ENCODE data around the gene GCNT2.
"Not testable (repeated sequence)": the region's sequence is repeated elsewhere in the genome, so short reads cannot be mapped to it uniquely, and the experiment has no call there.

The GCNT2 gene

GRCh38 chr6:10644225-10644624 lies 123.1 kb downstream of the GCNT2 start:
- no peak for TF ChIP-seq CTCF (IDR thresholded peaks at IDR 0.05; ENCODE audit: low read depth, low read length)

GRCh38 chr6:10655508-10656055 lies 134.4 kb downstream of the GCNT2 start:
- no peak overlapping the region for H3K4me3 ChIP-seq (ENCODE audit: low read depth, low read length)
- no peaks in the 10 kb centered on the region for H3K36me3 ChIP-seq
- TF ChIP-seq CTCF (IDR thresholded peaks at IDR 0.05; ENCODE audit: low read depth, low read length), result no peak
- no peaks in the 10 kb centered on the region for H3K4me1 ChIP-seq
- DNase-seq, result no peak
- H3K9me3 ChIP-seq, result no peaks in the 10 kb centered on the region
- no peaks in the 10 kb centered on the region for H3K27me3 ChIP-seq

More at GRCh38 chr6:10644225-10644624, 123.1 kb downstream of the GCNT2 start:
- no peak for DNase-seq
- no peak overlapping the region for H3K4me3 ChIP-seq (ENCODE audit: low read depth, low read length)
- no peaks in the 10 kb centered on the region for H3K9me3 ChIP-seq
- H3K4me1 ChIP-seq, result no peaks in the 10 kb centered on the region
- no peaks in the 10 kb centered on the region for H3K27me3 ChIP-seq
- no peaks in the 10 kb centered on the region for H3K36me3 ChIP-seq

GRCh38 chr6:10658910-10659698 lies 138.0 kb downstream of the GCNT2 start:
- no peak for TF ChIP-seq CTCF (IDR thresholded peaks at IDR 0.05; ENCODE audit: low read depth, low read length)
- no peak for DNase-seq
- H3K27me3 ChIP-seq, result no peaks in the 10 kb centered on the region
- no peaks in the 10 kb centered on the region for H3K36me3 ChIP-seq
- H3K4me1 ChIP-seq, result no peaks in the 10 kb centered on the region
- no peaks in the 10 kb centered on the region for H3K9me3 ChIP-seq
- H3K4me3 ChIP-seq (ENCODE audit: low read depth, low read length), result peak overlapping the region; percentile 44

GRCh38 chr6:10659699-10660348 lies 138.7 kb downstream of the GCNT2 start:
- no peaks in the 10 kb centered on the region for H3K4me1 ChIP-seq
- H3K27me3 ChIP-seq, result no peaks in the 10 kb centered on the region
- H3K36me3 ChIP-seq, result no peaks in the 10 kb centered on the region
- no peaks in the 10 kb centered on the region for H3K9me3 ChIP-seq
- peak; percentile 18 for DNase-seq
- no peak for TF ChIP-seq CTCF (IDR thresholded peaks at IDR 0.05; ENCODE audit: low read depth, low read length)
- peak overlapping the region; percentile 44 for H3K4me3 ChIP-seq (ENCODE audit: low read depth, low read length)

- H3K4me1 ChIP-seq; H3K36me3 ChIP-seq; H3K4me3 ChIP-seq (ENCODE audit: low read depth, low read length); H3K27me3 ChIP-seq; H3K9me3 ChIP-seq; DNase-seq: not testable (repeated sequence)
Measured at GRCh38 chr6:10660431-10661191, 139.5 kb downstream of the GCNT2 start.

- Histone ChIP-seq H3K36me3 (no peaks in the 10 kb centered on the region), H3K4me3 (ENCODE audit: low read depth, low read length) (no peak overlapping the region), H3K4me1 (no peaks in the 10 kb centered on the region), H3K27me3 (no peaks in the 10 kb centered on the region), H3K9me3 (no peaks in the 10 kb centered on the region)
- no peak for TF ChIP-seq CTCF (IDR thresholded peaks at IDR 0.05; ENCODE audit: low read depth, low read length)
- no peak for DNase-seq
Measured at GRCh38 chr6:10662207-10662606, 141.1 kb downstream of the GCNT2 start.
